NOMO-1 treated with dmso at 0.1 percent for 144 hours (cell line): ENCODE measurements around the gene MSMB.

Experiments
- DNase-seq: peaks from one replicate; lab custom pipeline; 2025; ENCODE audit not compliant: unreplicated experiment; lab: John Stamatoyannopoulos, UW

The MSMB gene

GRCh38 chr10:46035923-46036849 is 9.9 kb downstream of the MSMB start:
- no peak for DNase-seq

DNA sequence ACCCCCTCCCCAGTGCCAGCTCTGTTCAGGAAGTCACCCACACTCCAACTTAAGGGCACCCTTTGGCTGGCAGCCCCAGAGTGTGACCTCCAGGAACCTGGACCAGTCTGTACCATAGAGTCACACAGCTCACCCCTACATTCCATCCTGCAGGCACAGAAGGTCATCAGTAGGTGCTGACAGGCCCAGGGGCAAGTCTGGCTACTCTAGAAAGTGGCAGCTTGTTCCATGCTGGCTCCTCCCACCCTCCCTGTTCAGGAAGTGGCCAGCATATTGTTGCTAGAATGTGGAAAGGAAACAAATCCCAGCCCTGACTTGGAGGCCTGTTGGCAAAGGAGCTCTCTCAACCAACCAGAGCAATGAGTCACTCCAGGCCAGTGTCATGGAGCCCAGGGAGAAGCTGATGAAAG is 12.5 kb downstream of the MSMB start:
- peak; percentile 2 for DNase-seq

GRCh38 chr10:46031648-46032532 is 14.2 kb downstream of the MSMB start:
- DNase-seq, result peak; percentile 3

DNA sequence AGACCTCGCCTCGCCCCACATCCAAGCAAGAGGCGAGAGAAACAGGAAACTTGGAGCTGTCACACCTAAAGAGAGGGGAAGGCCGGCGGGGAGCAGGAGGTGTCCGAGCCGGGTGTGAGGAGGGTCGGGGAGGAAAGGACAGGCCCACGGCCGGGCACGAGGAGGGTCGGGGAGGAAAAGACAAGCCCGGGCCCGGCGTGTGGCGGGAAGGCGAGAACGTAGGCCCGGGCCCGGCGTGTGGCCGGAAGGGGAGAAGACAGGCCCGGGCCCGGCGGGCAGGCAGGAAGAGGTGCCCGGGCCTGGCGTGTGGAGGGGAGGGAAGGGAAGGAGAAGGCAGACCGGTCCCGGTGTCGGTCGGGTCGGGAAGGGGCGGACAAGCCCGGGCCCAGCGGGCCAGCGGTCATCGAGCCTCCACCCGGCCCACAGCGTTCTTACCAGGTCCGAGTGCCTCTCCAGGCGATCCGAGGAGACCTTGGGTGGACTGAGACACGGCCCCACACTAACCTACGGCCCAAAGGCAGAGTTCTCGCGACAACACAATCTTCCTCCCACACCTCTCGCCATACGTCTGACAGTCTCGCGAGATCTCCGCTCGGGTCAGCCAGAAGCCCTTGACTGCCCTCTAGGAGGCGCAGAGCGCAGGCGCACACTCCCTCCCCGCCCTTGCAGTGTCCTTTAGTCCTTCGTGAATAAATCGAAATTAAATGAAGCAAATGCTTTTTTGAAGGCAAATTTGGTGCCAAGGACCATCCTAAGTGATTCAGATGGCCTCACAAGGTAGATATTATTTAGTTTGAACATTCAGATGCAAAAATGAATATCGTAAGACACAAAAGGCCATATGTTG is 15.8 kb downstream of the MSMB start, which contains the start of gene NCOA4:
Gene NCOA4, minus strand, starts transcription at position 533 of the 847 bp plus-strand sequence. CDS start 13,943 bp downstream, outside the sequence.
- peak; percentile 99 for DNase-seq

GRCh38 chr10:46029461-46030030 is 16.5 kb downstream of the MSMB start:
- peak; percentile 8 for DNase-seq

GRCh38 chr10:46028584-46029460 is 17.2 kb downstream of the MSMB start:
- DNase-seq, result peak; percentile 50

DNA sequence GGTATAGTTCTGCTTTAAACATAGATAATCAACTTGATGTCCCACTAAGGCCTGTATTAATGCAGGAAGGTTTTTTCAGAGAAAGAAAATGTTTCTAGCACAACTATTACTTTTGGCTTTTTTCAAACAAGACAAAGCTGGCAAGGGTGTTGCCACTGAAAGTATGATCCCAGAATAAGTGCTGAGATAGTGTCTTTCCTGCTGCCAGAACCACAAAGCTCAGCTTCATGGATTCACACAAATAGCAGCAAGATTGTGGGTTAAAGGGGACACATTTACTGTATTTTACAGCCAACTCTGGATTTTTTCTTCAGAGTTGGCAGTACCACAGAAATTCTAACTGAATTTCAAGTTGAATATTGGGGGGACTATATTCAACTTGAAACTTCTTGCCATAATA is 20.0 kb downstream of the MSMB start:
- no peak for DNase-seq

DNA sequence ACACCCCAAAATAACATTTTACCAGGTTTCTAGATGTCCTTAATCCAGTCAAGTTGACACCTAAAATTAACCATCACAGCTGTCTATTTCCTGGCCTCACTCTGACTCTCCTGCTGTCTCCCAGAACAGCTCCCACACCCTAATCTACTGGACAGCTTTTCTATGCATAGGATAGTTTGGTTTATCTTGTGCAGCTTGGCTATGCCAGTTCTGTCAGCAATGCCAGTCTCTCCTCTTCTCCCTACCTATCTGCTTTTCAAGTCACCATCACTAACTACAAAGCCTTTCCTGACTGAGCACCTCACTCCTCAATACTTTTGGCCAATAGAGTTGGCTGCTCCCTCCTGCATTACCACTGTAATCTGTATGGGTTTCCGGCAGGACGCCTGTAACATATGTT is 20.7 kb downstream of the MSMB start:
- no peak for DNase-seq

GRCh38 chr10:46024948-46025347 is 21.1 kb downstream of the MSMB start:
- DNase-seq, result no peak

GRCh38 chr10:46022978-46023702 is 22.9 kb downstream of the MSMB start:
- DNase-seq, result peak; percentile 92

- DNase-seq, result no peak
These were observed 25.8 kb downstream of the MSMB start for GRCh38 chr10:46020344-46020657.

DNA sequence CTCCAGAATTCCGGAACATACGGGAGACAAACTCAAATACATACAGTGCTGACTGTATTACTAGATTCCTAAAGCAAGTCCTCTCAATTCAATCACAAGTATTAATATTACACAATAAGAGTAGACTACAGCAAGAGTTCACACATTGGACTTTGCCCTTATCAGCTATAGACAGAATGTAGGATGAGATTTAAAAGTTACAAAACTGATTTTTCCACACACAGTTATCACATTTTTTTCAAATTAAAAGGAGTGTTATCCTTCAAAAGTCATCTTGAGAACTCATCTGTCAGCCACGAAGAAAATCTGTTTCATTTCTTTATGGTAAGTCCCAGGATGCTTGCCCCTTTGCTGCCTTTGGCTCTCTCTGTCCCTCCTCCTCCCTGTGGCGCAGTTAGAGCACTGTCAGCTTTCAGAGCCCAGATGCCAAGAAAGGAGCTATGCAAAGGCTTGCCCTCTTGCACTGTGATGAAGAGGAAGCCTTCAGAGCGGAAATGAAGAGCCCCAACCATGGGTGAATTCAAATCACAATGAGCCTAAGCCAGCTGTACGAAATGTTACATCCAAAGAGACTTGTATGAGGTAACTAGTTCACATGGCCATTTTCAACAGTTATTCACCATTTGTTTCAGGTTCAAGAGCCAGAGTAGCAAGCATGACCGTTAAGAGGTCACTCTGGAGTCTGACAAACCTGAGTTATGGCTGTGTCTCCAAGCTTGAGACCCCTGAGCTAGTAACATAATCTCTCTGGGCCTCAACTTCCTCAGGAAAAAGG is 26.3 kb downstream of the MSMB start:
- peak; percentile 63 for DNase-seq

DNA sequence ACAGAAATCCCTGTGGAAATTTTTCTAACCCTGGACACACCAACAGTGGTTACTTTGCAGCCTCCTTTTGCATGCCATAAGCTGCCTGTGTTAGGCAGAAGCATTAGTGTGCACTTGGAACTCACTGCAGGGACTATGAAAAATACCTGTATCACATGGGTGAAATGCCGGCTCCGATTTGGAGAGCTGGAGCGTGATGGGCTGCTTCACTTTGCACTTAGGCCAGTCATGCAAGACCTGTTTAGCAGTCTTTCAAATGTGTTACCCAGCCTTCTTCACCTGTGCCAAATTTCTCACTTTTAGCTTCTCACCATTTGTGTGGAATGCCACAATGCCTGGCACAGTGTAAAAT is 26.9 kb downstream of the MSMB start:
- DNase-seq, result no peak

DNA sequence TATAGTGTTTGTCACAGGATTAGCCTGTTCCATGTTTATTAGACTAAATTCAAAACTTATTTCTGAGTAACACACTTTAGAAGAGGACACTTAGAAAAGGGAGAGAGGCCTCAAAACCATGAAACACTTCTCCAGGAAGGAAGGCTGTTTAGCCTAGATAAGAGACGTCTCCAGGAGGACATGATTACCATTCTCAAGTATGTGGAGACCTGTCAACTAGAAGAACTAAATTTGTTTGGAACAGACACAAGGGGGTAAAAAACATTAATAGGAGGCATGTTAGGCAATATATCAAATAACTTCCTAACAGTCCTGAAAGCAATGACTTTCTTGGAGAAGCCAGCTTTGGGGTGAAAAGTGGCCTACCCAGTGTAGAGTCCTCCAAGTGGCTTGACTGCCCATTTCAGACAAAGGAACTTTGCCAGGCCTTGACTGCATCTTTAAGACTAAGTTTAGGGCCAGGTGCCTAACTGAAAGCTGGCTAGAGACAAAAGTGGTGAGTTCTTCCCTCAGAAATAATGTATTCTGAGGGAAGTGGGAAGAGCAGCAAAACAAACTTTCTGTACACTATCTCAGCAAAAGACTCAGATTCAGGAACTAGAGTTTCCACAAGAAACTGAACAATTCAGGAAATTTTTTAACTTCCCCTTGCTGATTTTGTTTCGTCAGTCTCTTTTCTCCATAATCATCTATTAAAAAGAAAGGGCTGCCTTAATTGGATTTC is 27.5 kb downstream of the MSMB start:
- DNase-seq, result no peak

DNA sequence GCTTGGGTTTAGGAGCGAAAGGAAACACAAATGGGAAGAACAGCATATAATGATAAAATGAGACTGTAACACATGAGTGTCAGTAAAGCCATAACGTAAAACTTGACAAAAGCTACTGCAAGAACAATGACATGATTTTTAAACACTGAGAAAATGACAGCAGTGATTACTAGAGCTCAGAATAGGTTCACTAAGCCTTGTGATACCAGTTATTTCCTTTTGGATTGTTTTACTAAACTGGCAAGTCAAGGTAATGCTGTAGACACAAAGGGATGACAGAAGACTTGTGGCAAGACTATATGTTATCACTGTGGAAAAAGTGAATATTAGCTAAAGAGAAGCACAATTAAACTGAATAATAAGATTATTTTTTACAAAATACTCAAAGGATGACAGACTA is 28.3 kb downstream of the MSMB start:
- DNase-seq, result no peak

- no peak for DNase-seq
These were observed 29.3 kb downstream of the MSMB start for GRCh38 chr10:46016811-46017210.

- DNase-seq, result no peak
These were observed 29.9 kb downstream of the MSMB start for GRCh38 chr10:46016190-46016589.
